Measurements from ENCODE around the gene IWS1.

The IWS1 gene

DNA sequence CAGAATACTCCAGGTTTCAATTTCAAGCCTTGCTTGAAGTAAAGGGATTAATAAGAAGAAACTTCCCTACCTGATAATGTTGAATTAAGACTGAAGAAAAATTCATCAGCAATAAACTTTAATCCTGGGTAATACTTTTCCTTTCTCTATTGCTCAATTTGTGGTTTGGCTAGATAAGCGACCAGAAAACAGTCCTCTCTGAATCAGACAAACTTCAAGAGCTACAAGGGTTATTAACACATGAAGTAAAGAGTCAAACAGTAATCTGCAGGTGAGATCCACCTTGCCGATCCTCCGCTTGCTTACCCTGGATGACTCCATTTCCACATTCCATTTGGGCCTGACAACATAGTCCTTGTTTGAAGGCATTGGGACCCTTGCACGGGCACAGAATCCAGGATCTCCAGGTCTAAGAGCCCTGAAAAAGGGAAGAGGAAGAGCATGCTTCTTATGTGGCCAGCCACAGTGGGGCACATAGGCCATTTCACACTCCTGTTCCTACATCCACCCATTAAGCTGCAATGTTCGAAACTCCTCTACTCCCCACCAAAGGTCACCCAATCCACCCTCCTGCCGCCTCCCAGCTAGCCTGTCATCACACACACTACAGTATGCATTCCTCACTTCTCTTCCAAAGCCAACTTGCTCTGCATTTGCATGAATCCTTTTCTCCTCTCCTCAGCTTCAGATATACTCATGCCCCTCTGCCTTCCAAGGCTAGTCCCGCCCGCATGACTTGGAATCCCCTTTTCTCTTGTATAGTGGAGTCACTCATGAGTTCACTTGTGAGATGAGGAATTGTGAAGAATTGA is 39.8 kb downstream of the IWS1 start:
- DNase-seq (ENCODE audit: low spot score): no peak

DNA sequence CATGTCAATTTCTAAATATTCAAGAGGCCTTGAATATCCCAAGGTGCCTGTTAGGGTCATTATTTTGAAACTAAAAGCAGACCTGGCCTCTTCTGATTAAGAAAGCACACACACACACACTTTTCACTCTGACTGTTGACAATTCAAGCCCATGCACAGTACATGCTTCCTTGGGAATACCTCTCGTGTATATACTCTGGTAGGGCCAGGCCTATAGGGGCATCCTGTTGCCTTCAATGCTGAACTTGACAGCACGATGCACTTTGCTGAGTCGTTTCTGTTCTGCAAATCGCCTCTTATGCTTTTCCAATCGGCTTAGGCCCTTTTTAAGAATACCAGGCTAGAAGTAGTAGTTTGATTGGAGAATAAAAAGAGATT is 40.6 kb downstream of the IWS1 start:
- no peak for DNase-seq (ENCODE audit: low spot score)

DNA sequence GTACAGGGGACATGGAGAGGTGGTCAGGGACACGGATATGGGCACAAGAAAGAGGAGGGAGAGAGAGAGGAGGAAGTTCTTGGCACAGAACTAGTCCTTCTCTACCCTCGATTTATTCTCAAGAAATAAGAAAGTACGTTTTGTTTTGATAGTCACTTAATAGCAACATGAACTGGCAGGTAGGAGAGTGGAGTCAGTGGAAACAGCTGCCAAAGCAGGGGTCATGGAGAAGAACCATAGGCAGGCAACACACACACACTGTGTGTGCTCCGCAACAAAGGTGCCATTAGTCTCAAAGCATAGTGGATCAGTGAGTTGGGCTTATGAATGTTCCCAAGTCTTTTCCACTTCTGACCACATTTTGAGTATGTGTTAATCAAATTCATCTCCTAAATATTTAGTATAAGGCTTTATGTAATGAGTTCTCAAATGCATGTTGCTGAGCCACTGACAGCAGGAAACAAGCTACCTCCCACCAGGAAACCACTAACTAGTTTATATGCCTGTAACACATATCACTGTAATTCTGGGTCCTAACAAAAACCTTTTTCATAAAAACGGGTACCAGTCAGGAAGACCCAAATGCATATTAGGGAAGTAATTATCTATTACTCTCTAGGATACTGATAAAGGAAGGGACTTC is 41.1 kb downstream of the IWS1 start:
- no peak for DNase-seq (ENCODE audit: low spot score)

DNA sequence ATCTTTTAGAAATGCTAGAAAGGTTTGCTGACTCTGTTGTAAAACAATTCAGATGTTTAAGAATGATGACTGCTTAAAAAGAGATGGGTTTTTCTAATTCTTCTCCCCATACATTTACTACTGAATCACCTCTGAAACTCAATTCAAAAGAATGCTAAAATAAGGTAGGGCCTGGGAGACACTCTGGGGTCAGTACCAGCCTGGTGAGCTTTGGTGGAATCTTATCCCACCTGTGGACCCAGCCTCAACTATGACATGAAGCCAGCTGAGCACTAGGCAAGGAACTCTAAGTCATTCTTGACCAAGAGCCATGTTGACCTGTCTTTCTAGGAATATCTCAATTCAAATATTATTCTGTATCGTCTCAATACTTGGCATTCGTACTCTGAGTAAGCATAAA is 44.3 kb downstream of the IWS1 start:
- no peak for DNase-seq (ENCODE audit: low spot score)

DNA sequence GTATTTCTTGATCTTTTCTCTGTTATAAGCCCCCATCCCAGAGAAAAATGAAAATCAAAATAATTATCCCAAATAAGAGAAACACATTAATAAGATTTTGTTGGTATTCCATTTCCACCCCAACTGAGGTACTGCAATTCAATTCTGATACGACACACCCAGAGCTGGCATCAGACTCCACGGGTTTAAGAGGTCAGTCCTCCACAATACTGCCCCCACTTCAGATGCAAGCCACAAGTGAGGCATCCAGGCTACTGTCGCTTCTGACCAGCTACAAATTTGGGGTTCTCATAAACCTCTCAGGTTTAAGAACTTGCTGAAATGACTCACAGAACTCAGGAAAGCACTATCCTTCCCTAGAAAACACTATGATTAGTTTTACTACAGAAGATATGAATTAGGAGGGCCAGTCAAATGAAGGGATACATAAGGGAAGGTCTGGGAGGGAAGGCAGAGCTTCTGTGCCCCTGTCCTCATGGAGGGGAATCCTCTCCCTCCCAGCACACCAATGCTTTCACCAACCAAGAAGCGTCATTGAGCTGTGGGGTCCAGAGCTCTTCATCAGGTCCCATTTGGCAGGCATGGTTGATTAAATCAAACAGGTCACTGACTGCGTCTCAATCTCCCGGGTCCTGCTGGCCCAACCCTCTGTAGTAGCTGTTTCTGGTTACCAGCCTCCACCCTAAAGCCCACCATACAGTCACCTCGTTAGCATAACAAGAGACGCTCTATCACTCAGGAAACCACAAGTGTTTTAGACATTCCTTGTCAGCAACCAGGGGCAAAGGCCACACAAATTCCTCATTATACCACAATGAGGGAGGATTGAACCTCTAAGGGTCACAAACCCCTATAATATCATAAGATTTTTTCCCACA is 46.2 kb downstream of the IWS1 start:
- peak; percentile 66 for DNase-seq (ENCODE audit: low spot score)

DNA sequence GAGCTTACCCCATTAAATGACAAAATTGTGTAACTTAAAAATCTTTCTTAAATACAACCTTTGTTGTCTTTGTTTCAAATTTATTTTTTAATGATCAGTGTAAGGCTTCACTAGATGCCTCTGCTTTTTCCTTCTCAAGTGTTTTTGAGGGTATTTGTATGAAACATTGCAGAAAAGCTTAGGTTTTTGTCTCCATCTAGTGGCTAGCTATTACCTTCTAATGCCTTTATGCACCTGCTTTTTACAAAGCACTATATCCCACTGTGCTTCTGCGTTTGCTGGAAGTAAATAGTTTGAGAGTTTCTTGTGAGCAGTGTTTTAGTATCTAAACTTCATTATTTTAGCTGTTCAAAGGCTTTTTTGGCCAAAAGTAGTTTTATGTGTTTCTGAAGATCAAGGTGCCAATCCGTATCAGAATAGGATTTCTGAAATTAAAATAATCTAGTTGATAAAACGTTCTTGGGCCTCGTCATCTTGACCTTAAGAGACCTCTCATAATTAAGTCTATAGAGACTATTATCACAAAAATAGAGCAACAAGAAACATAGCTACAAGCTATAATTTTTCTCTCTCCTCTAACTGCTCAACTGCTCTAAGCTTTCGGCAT is 47.0 kb downstream of the IWS1 start:
- DNase-seq (ENCODE audit: low spot score): peak; percentile 55

DNA sequence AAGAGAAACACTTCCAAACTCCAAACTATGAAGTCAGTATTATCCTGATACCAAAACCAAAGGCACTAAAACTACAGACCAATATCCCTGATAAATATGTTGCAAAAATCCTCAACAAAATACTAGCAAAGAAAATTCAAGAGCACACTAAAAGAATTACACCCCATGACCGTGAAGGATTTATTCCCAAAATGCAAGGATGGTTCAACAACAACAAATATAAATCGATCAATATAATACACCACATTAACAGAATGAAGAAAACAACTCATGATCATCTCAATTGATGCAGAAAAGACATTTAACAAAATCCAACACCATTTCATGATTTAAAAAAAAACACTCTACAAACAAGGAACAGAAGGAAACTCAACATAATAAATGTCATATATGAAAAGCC is 50.5 kb downstream of the IWS1 start:
- no peak for DNase-seq (ENCODE audit: low spot score)

DNA sequence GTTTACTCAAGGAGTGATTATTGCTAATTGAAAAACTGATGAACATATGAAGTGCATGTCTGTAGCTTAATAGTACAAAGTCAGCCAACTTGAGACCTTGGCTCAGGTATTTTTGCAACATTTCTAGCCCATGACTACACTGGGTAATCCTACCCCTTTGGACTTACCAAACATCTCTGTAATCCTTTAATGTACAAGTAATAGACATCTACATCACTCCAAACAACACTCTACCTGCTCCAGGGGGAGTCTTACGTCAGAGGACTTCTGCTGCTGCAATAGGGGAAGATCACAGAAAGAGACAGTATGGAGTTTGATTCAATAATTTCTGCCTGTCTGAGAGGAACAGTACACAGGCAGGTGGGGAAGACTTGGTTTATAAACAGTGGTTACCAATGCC is 54.0 kb downstream of the IWS1 start:
- no peak for DNase-seq (ENCODE audit: low spot score)

DNA sequence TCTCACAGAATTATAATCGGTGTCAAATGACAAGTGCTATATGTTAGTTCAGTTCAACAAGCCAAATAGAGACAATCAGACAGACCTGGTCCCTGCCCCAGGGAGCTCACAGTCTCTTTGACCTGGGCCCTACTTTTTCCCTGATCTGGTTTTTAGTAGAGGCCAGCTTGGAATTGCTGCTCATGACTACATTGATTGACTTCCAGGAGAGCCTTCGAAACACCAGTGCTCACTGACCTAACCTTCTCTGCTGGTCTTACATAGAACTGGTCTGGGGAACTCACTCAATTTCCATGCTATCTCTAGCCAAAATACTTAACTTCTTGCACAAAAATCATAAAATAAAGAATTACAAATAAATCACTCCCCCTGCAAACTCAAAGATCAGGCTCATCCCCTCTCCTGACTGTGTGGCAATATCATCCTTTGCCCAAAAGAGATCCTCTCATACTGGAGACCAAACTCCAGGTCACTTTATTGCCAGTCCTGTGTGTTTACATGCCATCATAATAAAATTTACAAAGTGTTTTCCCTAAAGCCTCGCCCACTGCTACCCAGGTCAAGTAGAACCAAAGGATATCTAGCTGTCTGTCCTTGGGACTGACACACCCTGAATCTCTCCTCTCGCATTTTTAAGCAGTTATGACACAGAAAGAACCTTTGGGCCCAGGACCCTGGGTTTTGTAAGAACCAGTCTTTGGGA is 54.9 kb downstream of the IWS1 start:
- DNase-seq (ENCODE audit: low spot score): no peak

DNA sequence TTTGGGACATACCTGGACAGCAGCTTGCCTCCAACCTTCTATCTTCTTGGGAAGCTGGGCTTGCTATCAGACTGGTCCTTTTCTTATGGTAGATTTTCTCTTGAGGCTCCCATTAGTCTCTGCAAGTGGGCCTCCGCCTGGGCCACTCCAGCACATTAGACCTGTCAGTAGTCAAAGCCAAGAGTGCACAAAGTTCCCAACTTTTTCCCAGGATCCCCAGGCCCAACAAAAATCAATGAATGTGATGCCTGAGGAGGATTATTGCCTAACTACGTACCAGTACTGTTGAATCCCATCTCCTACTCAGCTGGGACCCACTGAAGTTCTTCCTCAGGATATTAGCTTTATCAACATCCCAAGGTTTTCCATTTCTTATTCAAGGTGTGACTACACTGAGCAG is 56.3 kb downstream of the IWS1 start:
- DNase-seq (ENCODE audit: low spot score): no peak

DNA sequence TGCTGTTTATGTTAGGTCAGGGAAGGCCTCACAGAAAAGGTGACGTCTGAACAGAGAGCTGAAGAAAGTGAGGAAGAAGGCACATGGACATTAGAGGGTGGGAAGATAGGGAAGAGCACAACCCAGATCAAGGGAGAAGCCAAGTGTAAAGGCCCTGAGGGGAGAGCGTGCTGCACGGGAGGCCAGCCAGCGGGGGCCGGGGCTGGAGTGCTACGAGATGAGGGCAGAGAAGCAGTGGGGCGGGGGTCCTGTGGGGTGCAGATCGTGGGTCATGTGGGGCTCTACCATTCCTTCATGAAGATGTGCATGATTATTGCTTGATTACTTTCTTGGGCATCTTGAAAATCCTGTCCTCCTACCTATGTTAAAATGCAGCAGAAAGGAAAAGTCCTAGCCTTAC is 57.2 kb downstream of the IWS1 start:
- DNase-seq (ENCODE audit: low spot score): no peak

DNA sequence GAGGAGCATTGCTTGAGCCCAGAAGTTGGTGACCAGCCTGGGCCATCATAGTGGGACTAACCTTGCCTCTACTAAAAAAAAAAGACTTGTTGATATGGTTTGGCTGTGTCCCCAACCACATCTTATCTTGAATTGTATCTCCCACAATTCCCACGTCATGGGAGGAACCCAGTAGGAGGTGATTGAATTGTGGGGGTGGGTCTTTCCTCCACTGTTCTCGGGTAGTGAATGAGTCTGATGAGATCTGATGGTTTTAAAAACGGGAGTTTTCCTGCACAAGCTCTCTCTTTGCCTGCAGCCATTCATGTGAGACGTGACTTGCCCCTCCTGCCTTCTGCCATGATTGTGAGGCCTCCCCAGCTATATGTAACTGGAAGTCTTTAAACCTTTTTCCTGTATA is 61.0 kb downstream of the IWS1 start:
- DNase-seq (ENCODE audit: low spot score): no peak

DNA sequence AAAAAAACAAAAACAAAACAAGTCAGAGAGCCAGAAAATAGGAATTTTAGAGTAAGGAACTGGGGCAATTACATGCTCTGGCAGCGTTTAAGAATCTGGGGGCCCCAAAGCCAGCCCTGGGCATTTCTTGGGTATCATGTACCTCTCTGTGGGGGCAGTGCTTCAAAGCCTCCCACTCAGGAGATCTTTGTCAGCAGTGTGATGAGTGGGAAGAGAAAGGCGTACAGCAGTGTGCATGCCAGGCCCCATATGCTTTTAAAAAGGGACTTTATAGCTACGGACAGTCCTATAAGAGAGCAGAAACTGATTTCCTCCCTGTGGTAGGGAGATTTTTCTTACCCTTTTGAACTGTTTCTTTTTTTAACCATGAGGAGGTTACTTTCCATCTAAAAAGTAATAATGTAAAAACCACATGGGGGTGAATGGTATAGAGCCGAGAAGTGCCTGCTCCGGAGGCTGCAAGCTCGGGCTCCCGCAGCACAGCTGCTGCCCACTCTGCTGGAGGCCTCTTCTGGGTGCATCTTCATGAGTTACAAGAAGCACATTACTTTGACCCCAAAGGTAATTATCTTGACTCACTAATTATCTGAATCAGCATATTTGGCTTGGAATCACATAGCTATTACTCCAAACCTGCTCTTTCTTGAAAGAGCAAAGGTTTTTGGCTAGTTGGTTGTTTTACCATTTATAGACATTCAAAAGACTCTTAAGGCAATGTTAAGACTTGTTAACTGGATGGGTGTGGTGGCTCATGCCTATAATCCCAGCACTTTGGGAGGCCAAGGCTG is 61.6 kb downstream of the IWS1 start:
- DNase-seq (ENCODE audit: low spot score): no peak

DNA sequence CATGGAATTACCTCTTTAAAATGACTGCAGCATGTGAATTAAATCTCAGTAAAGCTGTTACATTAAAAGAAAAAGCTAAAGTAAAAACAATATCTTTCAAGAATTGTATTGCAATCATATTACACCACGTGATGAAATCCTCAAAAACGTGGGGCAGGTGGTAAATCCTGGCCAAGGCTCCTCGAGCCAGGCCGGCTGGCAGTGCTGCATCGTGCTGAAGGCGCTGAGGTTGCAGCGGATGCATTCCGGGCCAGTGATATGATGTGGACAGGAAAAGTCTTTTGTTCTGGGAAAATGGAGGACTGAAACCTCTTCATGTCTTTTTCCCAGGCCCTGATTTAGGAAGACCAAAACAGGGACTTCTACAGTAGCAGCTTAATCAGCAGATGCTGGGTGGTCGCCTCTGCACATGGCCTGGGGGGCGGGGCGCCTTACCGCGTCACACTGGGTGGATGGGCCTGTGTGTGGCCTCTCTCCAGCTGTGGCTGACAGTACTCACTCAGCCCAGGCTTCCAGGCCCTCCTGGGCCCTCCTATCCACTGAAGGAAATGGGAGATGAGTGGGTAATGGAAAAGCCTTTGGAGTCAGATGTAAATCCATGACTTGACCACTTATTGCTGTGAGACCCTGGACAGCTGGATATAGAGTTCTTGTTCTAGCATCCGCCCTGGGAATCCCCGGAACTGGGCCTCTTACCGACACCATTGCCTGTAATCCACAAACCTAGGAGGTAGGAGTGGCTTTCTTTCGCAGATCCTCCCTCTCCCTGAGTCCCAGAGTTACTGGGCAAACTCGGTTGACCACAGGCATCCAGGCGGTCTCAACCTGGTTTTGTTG is 62.9 kb downstream of the IWS1 start:
- DNase-seq (ENCODE audit: low spot score): peak; percentile 59

DNA sequence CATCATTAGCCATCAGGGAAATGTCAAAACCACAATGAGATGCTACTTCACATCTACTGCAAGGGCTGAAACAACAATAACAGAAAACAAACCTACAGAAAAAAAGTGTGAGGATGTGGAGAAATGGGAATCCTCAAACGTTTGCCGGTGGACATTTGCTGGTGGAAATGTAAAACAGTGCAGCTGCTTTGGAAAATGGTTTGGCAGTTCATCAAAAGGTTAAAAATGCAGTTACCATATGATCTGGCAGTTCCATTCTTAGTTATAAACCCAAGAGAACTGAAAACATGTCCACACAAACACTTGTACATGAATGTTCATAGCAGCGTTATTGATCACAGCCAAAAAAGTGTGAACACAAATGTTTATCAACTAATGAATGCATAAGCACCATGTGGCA is 63.8 kb downstream of the IWS1 start:
- DNase-seq (ENCODE audit: low spot score): no peak

DNA sequence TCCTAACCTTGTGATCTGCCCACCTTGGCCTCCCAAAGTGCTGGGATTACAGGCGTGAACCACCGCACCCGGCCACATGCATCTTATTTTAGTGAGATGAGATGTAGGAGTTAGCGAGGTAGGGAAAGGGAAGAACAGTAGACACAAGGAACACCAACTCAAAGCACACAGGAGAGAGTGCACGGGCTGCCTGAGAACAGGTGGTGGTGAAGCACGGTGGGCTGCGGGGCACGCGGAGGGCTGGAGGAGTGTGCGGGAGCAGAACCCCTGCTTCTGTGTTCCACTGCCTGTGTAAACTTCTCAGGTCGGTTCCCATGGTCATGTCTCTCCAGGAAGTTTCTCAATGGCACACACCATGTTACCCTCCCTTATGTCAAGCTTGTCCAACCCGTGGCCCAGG is 69.3 kb downstream of the IWS1 start:
- no peak for DNase-seq (ENCODE audit: low spot score)

DNA sequence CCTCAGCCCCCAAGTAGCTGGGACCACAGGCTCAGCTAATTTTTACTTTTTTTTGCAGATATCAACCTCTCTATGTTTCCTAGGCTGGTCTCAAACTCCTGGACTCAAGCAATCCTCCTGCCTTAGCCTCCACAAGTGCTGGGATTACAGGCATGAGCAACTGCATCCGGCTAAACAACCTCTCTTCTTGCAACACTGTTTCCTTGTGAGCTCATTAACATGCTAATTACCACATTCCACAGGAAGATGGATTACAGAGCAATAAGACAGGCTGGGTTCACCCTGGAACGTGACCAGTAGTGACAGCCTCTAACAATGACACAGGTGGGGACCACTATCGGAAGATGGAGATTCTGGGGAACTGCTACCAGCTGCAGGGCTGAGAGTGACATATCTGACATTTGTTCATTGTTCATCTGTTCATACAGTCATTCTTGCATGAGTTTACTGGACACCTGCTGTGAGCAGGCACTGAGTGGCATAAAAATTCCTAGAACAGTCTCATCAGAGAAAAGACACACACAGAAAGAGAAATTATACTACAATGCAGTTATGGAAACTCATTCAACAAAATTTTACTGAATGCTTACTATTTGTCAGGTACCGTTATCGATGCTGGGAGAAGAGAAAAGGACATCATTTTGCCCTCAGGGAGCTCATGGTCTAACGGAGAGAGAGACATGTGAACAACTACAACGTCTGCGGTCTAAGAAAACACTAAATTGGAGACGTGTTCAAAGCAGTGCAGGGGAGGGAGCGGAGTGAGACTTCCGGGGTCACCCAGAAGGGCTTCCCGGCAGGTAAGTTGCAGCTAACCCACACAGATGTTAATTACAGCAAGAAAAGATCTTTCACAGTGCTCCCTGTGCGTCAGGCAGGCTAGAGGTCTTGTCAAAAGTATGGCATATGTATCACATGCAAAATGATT is 70.5 kb downstream of the IWS1 start:
- peak; percentile 44 for DNase-seq (ENCODE audit: low spot score)

DNA sequence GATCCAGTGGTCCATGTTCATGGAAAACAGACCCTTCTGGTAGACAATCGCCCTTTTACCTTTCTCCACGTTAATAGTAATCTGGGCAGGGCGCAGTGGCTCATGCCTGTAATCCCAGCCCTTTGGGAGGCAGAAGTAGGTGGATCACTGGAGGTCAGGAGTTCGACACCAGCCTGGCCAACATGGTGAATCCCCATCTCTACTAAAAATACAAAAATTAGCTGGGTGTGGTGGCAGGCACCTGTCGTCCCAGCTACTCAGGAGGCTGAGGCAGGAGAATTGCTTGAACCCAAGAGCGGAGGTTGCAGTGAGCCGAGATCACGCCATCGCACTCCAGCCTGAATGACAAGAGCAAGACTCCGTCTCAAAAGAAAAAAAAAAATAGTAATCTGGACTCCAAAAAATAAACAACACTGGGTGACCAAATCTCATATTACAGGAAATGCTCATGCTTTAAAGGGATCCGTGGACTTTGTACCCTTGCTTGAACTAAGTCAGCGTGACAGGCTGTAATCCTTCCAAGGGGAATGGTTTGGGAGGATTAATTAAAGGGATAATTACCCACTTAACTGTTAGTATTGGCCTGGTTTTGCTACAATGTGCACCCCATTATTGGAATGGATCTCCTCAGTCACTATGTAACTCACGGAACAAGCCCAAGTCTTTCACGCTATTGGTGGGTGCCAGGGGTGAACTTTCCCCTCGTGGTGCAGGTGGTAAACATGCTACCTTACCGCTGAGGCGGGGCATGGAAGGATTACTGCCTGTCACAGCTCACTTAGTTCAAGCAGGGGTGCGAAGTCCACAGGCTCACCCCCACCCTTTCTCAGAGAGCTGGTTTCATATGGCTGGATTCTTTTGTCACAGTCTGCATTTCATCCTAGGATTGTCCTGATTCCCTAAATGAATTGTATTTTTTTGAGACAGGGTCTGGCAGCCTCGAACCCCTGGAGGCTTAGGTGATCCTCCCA is 71.4 kb downstream of the IWS1 start:
- DNase-seq (ENCODE audit: low spot score): no peak

Measured in iPS-NIHi11 (cell line).